Esophagus muscularis mucosa (tissue), 4 donors: Measurements from ENCODE around the gene DCLK2.

ENCODE experiments used
- CTCF ChIP-seq, 3 experiments: fragments of 200-600 bp in 2 of 3; fragments of 450-650 bp in 1 of 3; sonication (generic) in 2 of 3; IDR thresholded peaks; one replicate each; pipeline ENCODE4 v1.5.1; 2017 to 2019; ENCODE audit warnings: antibody characterized with exemption in 3 of 3, mild to moderate bottlenecking in 2 of 3, moderate library complexity in 1 of 3
- EP300 ChIP-seq: sonication (generic); formaldehyde crosslinking; IDR thresholded peaks from one replicate; pipeline ENCODE4 v1.6.1; 2017; ENCODE audit warnings: antibody characterized with exemption
- POLR2AphosphoS5 ChIP-seq, 2 donors: sonication (generic); formaldehyde crosslinking; IDR thresholded peaks; one replicate each; pipeline ENCODE4 v1.6.1; 2017; ENCODE audit warnings: antibody characterized with exemption in 2 of 2

GRCh38 chr4:150206954-150207353, 128.7 kb downstream of the DCLK2 start:
- TF ChIP-seq EP300 (no peak), CTCF (IDR thresholded peaks at IDR 0.05) (no peak), POLR2AphosphoS5 (IDR thresholded peaks at IDR 0.05) (no peak)
